Measurements from ENCODE around the gene CD207. TPM values are rescaled to one million over a fixed set of nuclear protein-coding genes. Genes with fewer than 3 reads are reported as not detected.

Gene CD207
- total RNA-seq, 4 donors from 2014 or later = not detected

GRCh38 chr2:70828914-70829824, 6.4 kb downstream of the CD207 start:
- TF ChIP-seq CTCF (IDR thresholded peaks at IDR 0.05 in 4 of 5, conservative IDR thresholded peaks at IDR 0.05 in 1 of 5) (no peak), POLR2A (IDR thresholded peaks at IDR 0.05) (no peak)
- in situ Hi-C loops (cut with MboI; ENCODE audit: low sequenced_read_pairs in 4 of 4) = no loop called here

GRCh38 chr2:70828115-70828514, 7.5 kb downstream of the CD207 start:
- Histone ChIP-seq H3K36me3 (no peaks in the 10 kb centered on the region), H3K27ac (no peak overlapping the region), H3K4me3 (no peak overlapping the region), H3K9me3 (no peaks in the 10 kb centered on the region), H3K4me1 (no peaks in the 10 kb centered on the region), H3K27me3 (no peaks in the 10 kb centered on the region)
- in situ Hi-C loops (cut with MboI; ENCODE audit: low sequenced_read_pairs in 4 of 4) (no loop called here), intact Hi-C loops (cut with DNase I; ENCODE audit: low total_unique reads) (no loop called here)
- ATAC-seq = no peak
- no peak for DNase-seq
- TF ChIP-seq CTCF (IDR thresholded peaks at IDR 0.05 in 4 of 5, conservative IDR thresholded peaks at IDR 0.05 in 1 of 5) = no peak
- TF ChIP-seq POLR2A (IDR thresholded peaks at IDR 0.05) = no peak

More at GRCh38 chr2:70828914-70829824, 6.4 kb downstream of the CD207 start:
- DNase-seq = no peak
- intact Hi-C loops (cut with DNase I; ENCODE audit: low total_unique reads) = no loop called here
- Histone ChIP-seq H3K36me3 (no peaks in the 10 kb centered on the region), H3K27ac (no peak overlapping the region), H3K4me1 (no peaks in the 10 kb centered on the region), H3K9me3 (no peaks in the 10 kb centered on the region), H3K27me3 (no peaks in the 10 kb centered on the region), H3K4me3 (no peak overlapping the region)
- ATAC-seq = no peak

GRCh38 chr2:70827388-70827787, 8.2 kb downstream of the CD207 start:
- Histone ChIP-seq H3K27ac (no peak overlapping the region), H3K4me3 (no peak overlapping the region), H3K9me3 (no peaks in the 10 kb centered on the region), H3K36me3 (no peaks in the 10 kb centered on the region), H3K27me3 (no peaks in the 10 kb centered on the region), H3K4me1 (no peaks in the 10 kb centered on the region)
- ATAC-seq (no peak), DNase-seq (no peak)
- in situ Hi-C loops (cut with MboI; ENCODE audit: low sequenced_read_pairs in 4 of 4) (no loop called here), intact Hi-C loops (cut with DNase I; ENCODE audit: low total_unique reads) (no loop called here)
- TF ChIP-seq CTCF (IDR thresholded peaks at IDR 0.05 in 4 of 5, conservative IDR thresholded peaks at IDR 0.05 in 1 of 5) (no peak), POLR2A (IDR thresholded peaks at IDR 0.05) (no peak)

GRCh38 chr2:70826696-70827350, 8.8 kb downstream of the CD207 start:
- no peak for TF ChIP-seq POLR2A (IDR thresholded peaks at IDR 0.05)
- no peak for TF ChIP-seq CTCF (IDR thresholded peaks at IDR 0.05 in 4 of 5, conservative IDR thresholded peaks at IDR 0.05 in 1 of 5)
- intact Hi-C loops (cut with DNase I; ENCODE audit: low total_unique reads) = no loop called here

More at GRCh38 chr2:70826696-70827350, 8.8 kb downstream of the CD207 start:
- no peak for DNase-seq
- H3K4me1 ChIP-seq = no peaks in the 10 kb centered on the region
- H3K4me3 ChIP-seq = no peak overlapping the region
- in situ Hi-C loops (cut with MboI; ENCODE audit: low sequenced_read_pairs in 4 of 4) = no loop called here
- no peaks in the 10 kb centered on the region for H3K9me3 ChIP-seq
- H3K27ac ChIP-seq = no peak overlapping the region
- no peaks in the 10 kb centered on the region for H3K36me3 ChIP-seq
- H3K27me3 ChIP-seq = no peaks in the 10 kb centered on the region
- no peak for ATAC-seq

Data from gastrocnemius medialis (tissue), 4 donors.